ENCODE measurements around the gene M6PR. TPM values are rescaled to one million over a fixed set of nuclear protein-coding genes. Genes with fewer than 3 reads are reported as not detected.

Gene M6PR
- polyA plus RNA-seq, 1 donor from 2014 or later: 52.8 TPM

DNA sequence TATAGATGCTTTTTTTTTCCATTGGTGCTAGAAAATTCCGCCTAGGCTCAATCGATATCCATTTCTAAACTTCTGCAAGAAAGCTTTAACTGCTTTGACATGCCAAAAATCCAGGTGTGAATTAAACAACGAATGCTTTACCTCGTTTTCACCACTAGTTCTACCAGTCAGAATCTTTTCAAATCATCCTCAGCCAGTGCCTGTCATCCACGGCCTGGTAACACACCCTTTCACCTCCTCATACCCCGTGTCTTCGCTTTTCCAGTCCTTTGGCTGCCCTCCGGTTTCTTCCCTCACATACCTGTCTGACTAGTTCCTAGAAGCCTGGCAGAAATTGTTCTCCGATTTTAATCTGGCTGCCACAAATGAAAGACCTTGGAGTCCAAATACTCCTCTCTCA lies 36.5 kb downstream of the M6PR start:
- TF ChIP-seq EZH2 (IDR thresholded peaks at IDR 0.05; ENCODE audit: borderline replicate concordance, insufficient read depth, low read length, poor library complexity, severe bottlenecking): no peak
- TF ChIP-seq, protein P1, sequence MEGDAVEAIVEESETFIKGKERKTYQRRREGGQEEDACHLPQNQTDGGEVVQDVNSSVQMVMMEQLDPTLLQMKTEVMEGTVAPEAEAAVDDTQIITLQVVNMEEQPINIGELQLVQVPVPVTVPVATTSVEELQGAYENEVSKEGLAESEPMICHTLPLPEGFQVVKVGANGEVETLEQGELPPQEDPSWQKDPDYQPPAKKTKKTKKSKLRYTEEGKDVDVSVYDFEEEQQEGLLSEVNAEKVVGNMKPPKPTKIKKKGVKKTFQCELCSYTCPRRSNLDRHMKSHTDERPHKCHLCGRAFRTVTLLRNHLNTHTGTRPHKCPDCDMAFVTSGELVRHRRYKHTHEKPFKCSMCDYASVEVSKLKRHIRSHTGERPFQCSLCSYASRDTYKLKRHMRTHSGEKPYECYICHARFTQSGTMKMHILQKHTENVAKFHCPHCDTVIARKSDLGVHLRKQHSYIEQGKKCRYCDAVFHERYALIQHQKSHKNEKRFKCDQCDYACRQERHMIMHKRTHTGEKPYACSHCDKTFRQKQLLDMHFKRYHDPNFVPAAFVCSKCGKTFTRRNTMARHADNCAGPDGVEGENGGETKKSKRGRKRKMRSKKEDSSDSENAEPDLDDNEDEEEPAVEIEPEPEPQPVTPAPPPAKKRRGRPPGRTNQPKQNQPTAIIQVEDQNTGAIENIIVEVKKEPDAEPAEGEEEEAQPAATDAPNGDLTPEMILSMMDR (IDR thresholded peaks at IDR 0.05; ENCODE audit: poor library complexity, severe bottlenecking): peak; percentile 66
- TF ChIP-seq POLR2AphosphoS5 (IDR thresholded peaks at IDR 0.05): peak; percentile 73
- no peak for TF ChIP-seq TAF1 (IDR thresholded peaks at IDR 0.05; ENCODE audit: low read depth)
- no peak for TF ChIP-seq MXI1 (conservative IDR thresholded peaks at IDR 0.05; ENCODE audit: poor library complexity, severe bottlenecking)
- no peak for TF ChIP-seq SMC3 (conservative IDR thresholded peaks at IDR 0.05; ENCODE audit: poor library complexity)
- TF ChIP-seq EP300 (conservative IDR thresholded peaks at IDR 0.05; ENCODE audit: poor library complexity, severe bottlenecking): peak; percentile 29
- Histone ChIP-seq H3F3A (ENCODE audit: insufficient read depth, low read length, poor library complexity, severe bottlenecking) (no peaks in the 10 kb centered on the region), H3K9me3 (ENCODE audit: low read length) (no peaks in the 10 kb centered on the region), H3K36me3 (ENCODE audit: insufficient read depth, low read length) (no peaks in the 10 kb centered on the region), H3K27me3 (ENCODE audit: insufficient read depth, low read depth, low read length) (no peaks in the 10 kb centered on the region), H4K20me1 (ENCODE audit: insufficient read depth) (no peaks in the 10 kb centered on the region), H3K9ac (ENCODE audit: low read length) (peak overlapping the region; percentile 82), H3K9me2 (ENCODE audit: insufficient read depth, low read length) (no peaks in the 10 kb centered on the region), H2AFZ (ENCODE audit: low read depth, low read length) (peak overlapping the region; percentile 70), H3K4me2 (ENCODE audit: low read length) (peak overlapping the region; percentile 90), H3K79me2 (replicated peaks; ENCODE audit: insufficient read depth, low read length) (peaks cover 35% of the 10 kb centered on the region), H3K27ac (ENCODE audit: low read length) (peak overlapping the region; percentile 96), H3K4me3 (ENCODE audit: low read length) (peak overlapping the region; percentile 71)

DNA sequence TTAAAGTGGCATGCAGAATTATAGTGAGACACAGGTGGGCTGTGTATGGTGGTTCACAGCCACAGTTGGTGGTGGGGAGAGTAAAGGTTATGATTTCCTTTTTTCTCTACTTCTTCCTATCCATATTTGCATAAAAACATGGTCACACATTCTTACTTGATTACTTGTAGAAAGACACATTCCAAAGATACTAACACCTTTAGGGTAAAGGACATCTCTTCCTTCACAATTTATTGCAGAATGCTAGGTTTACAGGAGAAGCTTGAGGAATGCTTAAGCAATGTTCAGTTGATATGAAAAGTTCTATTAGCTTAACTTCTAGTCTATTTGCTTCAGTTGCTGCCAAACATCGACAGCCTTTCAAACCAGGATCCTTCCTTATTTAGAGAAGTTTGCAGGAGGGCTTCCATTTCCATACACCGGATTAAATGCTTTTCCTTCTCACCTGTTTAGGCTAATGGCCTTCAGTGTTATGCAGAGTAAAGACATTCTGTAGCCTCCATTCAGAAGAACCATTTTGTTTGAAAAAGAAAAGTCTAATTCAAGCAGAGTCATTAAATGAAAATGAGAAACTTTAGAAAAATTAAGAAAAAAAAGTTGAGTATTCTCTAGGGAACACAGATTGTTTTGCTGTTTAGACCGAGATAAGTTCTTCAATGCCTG lies 37.7 kb downstream of the M6PR start:
- H3F3A ChIP-seq (ENCODE audit: insufficient read depth, low read length, poor library complexity, severe bottlenecking): no peaks in the 10 kb centered on the region
- H3K4me3 ChIP-seq (ENCODE audit: low read length): peak overlapping the region; percentile 71
- H2AFZ ChIP-seq (ENCODE audit: low read depth, low read length): no peak overlapping the region
- H3K36me3 ChIP-seq (ENCODE audit: insufficient read depth, low read length): no peaks in the 10 kb centered on the region
- no peak overlapping the region for H3K9ac ChIP-seq (ENCODE audit: low read length)
- no peaks in the 10 kb centered on the region for H4K20me1 ChIP-seq (ENCODE audit: insufficient read depth)
- H3K9me2 ChIP-seq (ENCODE audit: insufficient read depth, low read length): no peaks in the 10 kb centered on the region
- peaks cover 23% of the 10 kb centered on the region for H3K79me2 ChIP-seq (replicated peaks; ENCODE audit: insufficient read depth, low read length)
- H3K4me2 ChIP-seq (ENCODE audit: low read length): peak overlapping the region; percentile 90
- no peaks in the 10 kb centered on the region for H3K9me3 ChIP-seq (ENCODE audit: low read length)
- H3K27ac ChIP-seq (ENCODE audit: low read length): peak overlapping the region; percentile 96
- no peak for TF ChIP-seq EP300 (conservative IDR thresholded peaks at IDR 0.05; ENCODE audit: poor library complexity, severe bottlenecking)
- no peaks in the 10 kb centered on the region for H3K27me3 ChIP-seq (ENCODE audit: insufficient read depth, low read depth, low read length)

DNA sequence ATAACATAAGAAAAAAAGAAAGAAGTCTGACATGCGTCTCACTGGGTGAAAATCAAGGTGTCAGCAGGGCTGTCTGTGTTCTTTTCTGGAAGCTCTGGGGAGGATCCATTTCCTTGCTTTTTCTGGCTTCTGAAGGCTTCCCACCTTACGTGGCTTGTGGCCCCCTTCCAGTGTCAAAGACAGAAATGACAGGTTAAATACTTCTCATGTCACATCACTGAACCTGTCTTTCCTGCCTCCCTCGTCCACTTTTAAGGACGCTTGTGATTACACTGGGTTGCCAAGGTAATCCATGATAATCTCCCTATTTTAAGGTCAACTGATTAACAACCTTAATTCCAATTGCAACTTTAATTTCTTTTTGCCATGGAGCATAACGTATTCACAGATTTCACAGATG lies 39.7 kb downstream of the M6PR start:
- H3K4me2 ChIP-seq (ENCODE audit: low read length): no peak overlapping the region

More for the DNA sequence above, 39.7 kb downstream of the M6PR start:
- H3K4me3 ChIP-seq (ENCODE audit: low read length): no peak overlapping the region
- H4K20me1 ChIP-seq (ENCODE audit: insufficient read depth): no peaks in the 10 kb centered on the region
- H3K36me3 ChIP-seq (ENCODE audit: insufficient read depth, low read length): no peaks in the 10 kb centered on the region
- H3F3A ChIP-seq (ENCODE audit: insufficient read depth, low read length, poor library complexity, severe bottlenecking): no peaks in the 10 kb centered on the region
- no peak overlapping the region for H2AFZ ChIP-seq (ENCODE audit: low read depth, low read length)
- TF ChIP-seq SMC3 (conservative IDR thresholded peaks at IDR 0.05; ENCODE audit: poor library complexity): no peak
- peak; percentile 36 for TF ChIP-seq POLR2AphosphoS5 (IDR thresholded peaks at IDR 0.05)
- TF ChIP-seq TAF1 (IDR thresholded peaks at IDR 0.05; ENCODE audit: low read depth): no peak
- no peak for TF ChIP-seq EZH2 (IDR thresholded peaks at IDR 0.05; ENCODE audit: borderline replicate concordance, insufficient read depth, low read length, poor library complexity, severe bottlenecking)
- no peak for TF ChIP-seq RAD21 (conservative IDR thresholded peaks at IDR 0.05)
- TF ChIP-seq MXI1 (conservative IDR thresholded peaks at IDR 0.05; ENCODE audit: poor library complexity, severe bottlenecking): no peak
- TF ChIP-seq, protein P2, sequence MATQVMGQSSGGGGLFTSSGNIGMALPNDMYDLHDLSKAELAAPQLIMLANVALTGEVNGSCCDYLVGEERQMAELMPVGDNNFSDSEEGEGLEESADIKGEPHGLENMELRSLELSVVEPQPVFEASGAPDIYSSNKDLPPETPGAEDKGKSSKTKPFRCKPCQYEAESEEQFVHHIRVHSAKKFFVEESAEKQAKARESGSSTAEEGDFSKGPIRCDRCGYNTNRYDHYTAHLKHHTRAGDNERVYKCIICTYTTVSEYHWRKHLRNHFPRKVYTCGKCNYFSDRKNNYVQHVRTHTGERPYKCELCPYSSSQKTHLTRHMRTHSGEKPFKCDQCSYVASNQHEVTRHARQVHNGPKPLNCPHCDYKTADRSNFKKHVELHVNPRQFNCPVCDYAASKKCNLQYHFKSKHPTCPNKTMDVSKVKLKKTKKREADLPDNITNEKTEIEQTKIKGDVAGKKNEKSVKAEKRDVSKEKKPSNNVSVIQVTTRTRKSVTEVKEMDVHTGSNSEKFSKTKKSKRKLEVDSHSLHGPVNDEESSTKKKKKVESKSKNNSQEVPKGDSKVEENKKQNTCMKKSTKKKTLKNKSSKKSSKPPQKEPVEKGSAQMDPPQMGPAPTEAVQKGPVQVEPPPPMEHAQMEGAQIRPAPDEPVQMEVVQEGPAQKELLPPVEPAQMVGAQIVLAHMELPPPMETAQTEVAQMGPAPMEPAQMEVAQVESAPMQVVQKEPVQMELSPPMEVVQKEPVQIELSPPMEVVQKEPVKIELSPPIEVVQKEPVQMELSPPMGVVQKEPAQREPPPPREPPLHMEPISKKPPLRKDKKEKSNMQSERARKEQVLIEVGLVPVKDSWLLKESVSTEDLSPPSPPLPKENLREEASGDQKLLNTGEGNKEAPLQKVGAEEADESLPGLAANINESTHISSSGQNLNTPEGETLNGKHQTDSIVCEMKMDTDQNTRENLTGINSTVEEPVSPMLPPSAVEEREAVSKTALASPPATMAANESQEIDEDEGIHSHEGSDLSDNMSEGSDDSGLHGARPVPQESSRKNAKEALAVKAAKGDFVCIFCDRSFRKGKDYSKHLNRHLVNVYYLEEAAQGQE (IDR thresholded peaks at IDR 0.05; ENCODE audit: borderline replicate concordance): no peak
- peak; percentile 78 for TF ChIP-seq EP300 (conservative IDR thresholded peaks at IDR 0.05; ENCODE audit: poor library complexity, severe bottlenecking)
- H3K9me3 ChIP-seq (ENCODE audit: low read length): no peaks in the 10 kb centered on the region
- no peaks in the 10 kb centered on the region for H3K9me2 ChIP-seq (ENCODE audit: insufficient read depth, low read length)
- H3K9ac ChIP-seq (ENCODE audit: low read length): no peak overlapping the region
- peaks cover 4% of the 10 kb centered on the region for H3K79me2 ChIP-seq (replicated peaks; ENCODE audit: insufficient read depth, low read length)
- peak overlapping the region; percentile 52 for H3K27ac ChIP-seq (ENCODE audit: low read length)
- H3K27me3 ChIP-seq (ENCODE audit: insufficient read depth, low read depth, low read length): no peaks in the 10 kb centered on the region
